ENCODE data around the gene OPCML.

OPCML gene

DNA sequence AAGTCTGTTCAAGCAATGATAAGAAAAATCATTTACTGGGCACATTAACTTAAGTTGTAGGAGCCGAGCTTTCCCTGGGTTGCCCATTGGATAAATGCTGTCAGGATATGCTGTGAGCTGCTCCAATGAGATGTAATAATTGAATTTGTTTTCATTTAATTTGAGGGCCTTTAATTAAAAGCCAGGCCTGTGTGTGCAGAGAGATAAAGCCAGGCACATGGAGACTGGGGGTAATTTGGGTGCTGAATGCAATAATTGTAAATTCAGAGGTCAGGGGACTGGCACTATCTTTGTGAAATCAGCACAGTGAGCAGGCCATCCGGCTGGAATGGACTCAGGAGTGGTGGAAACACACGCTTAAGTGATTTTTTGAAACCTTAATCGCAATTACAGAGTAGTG is 125.8 kb downstream of the OPCML start:
- H3K9ac ChIP-seq (ENCODE audit: low read depth, low read length, poor library complexity, severe bottlenecking) = no peak overlapping the region
- H3K4me2 ChIP-seq (ENCODE audit: low read depth, low read length, poor library complexity, severe bottlenecking) = no peak overlapping the region
- H3K36me3 ChIP-seq (ENCODE audit: insufficient read depth, low read length) = no peaks in the 10 kb centered on the region
- no peaks in the 10 kb centered on the region; the same call in 1 of the 2 replicates for H3K9me3 ChIP-seq (ENCODE audit: insufficient read depth, low read depth, low read length)
- no peaks in the 10 kb centered on the region for H3K4me1 ChIP-seq (ENCODE audit: insufficient read depth, low read length, poor library complexity, severe bottlenecking)
- no peak overlapping the region for H3K4me3 ChIP-seq (ENCODE audit: low read length, poor library complexity, severe bottlenecking)
- H2AFZ ChIP-seq (ENCODE audit: low read length) = no peak overlapping the region
- H3K27me3 ChIP-seq (ENCODE audit: insufficient read depth, low read length, poor library complexity, severe bottlenecking) = no peaks in the 10 kb centered on the region
- H3K79me2 ChIP-seq (ENCODE audit: insufficient read depth, low read length) = no peaks in the 10 kb centered on the region
- no peaks in the 10 kb centered on the region for H3F3A ChIP-seq (ENCODE audit: low read depth)
- TF ChIP-seq, protein P1, sequence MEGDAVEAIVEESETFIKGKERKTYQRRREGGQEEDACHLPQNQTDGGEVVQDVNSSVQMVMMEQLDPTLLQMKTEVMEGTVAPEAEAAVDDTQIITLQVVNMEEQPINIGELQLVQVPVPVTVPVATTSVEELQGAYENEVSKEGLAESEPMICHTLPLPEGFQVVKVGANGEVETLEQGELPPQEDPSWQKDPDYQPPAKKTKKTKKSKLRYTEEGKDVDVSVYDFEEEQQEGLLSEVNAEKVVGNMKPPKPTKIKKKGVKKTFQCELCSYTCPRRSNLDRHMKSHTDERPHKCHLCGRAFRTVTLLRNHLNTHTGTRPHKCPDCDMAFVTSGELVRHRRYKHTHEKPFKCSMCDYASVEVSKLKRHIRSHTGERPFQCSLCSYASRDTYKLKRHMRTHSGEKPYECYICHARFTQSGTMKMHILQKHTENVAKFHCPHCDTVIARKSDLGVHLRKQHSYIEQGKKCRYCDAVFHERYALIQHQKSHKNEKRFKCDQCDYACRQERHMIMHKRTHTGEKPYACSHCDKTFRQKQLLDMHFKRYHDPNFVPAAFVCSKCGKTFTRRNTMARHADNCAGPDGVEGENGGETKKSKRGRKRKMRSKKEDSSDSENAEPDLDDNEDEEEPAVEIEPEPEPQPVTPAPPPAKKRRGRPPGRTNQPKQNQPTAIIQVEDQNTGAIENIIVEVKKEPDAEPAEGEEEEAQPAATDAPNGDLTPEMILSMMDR (conservative IDR thresholded peaks at IDR 0.05; ENCODE audit: low read length) = no peak
- no peak for TF ChIP-seq EZH2phosphoT487 (IDR thresholded peaks at IDR 0.05; ENCODE audit: borderline replicate concordance)
- no peaks in the 10 kb centered on the region for H4K20me1 ChIP-seq (ENCODE audit: insufficient read depth, low read length, poor library complexity, severe bottlenecking)
- H3K9me2 ChIP-seq (replicated peaks; ENCODE audit: low read depth, low read length) = no peaks in the 10 kb centered on the region

DNA sequence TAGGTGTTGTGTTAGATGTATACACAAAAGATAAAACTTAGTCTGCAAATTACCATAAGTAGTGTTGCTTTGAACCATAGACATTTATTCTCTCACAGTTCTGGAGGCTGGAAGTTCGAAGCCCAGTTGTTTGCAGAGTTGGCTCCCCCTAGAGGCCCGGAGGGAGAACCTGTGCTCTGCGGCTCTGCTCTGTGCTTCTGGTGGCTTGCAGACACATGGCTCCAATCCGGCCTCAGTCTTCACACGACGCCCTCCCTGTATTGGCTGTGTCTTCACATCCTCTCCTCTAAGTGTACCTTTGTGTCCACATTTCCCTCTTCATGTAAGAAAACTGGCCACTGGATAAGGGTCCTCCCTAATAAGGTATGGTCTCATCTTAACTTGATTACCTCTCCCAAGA is 128.4 kb downstream of the OPCML start:
- no peaks in the 10 kb centered on the region for H3K9me2 ChIP-seq (replicated peaks; ENCODE audit: low read depth, low read length)
- H3K4me1 ChIP-seq (ENCODE audit: insufficient read depth, low read length, poor library complexity, severe bottlenecking) = no peaks in the 10 kb centered on the region
- no peaks in the 10 kb centered on the region for H4K20me1 ChIP-seq (ENCODE audit: insufficient read depth, low read length, poor library complexity, severe bottlenecking)
- H3K36me3 ChIP-seq (ENCODE audit: insufficient read depth, low read length) = no peaks in the 10 kb centered on the region
- H3K27me3 ChIP-seq (ENCODE audit: insufficient read depth, low read length, poor library complexity, severe bottlenecking) = no peaks in the 10 kb centered on the region
- H3K9me3 ChIP-seq (ENCODE audit: insufficient read depth, low read depth, low read length) = no peaks in the 10 kb centered on the region
- no peaks in the 10 kb centered on the region for H3K79me2 ChIP-seq (ENCODE audit: insufficient read depth, low read length)
- TF ChIP-seq, protein P1 (conservative IDR thresholded peaks at IDR 0.05; ENCODE audit: low read length) = peak; percentile 45
- TF ChIP-seq EZH2phosphoT487 (IDR thresholded peaks at IDR 0.05; ENCODE audit: borderline replicate concordance) = no peak
- no peak overlapping the region for H3K9ac ChIP-seq (ENCODE audit: low read depth, low read length, poor library complexity, severe bottlenecking)
- no peak overlapping the region for H3K4me3 ChIP-seq (ENCODE audit: low read length, poor library complexity, severe bottlenecking)
- H3F3A ChIP-seq (ENCODE audit: low read depth) = no peaks in the 10 kb centered on the region
- no peak overlapping the region for H2AFZ ChIP-seq (ENCODE audit: low read length)
- H3K4me2 ChIP-seq (ENCODE audit: low read depth, low read length, poor library complexity, severe bottlenecking) = no peak overlapping the region

DNA sequence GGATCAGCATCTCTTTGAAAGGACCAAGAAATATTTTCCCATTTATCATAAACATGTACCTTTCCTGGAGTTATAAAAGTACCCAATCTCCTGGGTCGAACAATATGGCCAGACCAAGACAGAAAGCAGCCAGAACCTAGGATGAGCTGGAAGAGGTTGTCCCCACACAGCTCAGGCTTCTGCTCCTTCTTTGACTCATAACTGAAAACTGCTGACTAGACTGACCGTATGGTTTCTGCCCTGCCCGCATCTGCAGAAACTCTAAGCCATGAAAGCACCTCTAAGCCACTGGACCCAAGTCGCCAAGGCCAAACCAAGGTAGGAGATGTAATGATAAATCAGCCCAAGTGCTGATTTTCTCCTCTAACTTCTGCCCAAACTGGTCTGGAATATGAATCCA is 129.8 kb downstream of the OPCML start:
- H3K9me2 ChIP-seq (replicated peaks; ENCODE audit: low read depth, low read length) = no peaks in the 10 kb centered on the region
- no peak overlapping the region for H3K4me2 ChIP-seq (ENCODE audit: low read depth, low read length, poor library complexity, severe bottlenecking)
- H4K20me1 ChIP-seq (ENCODE audit: insufficient read depth, low read length, poor library complexity, severe bottlenecking) = no peaks in the 10 kb centered on the region
- H3K79me2 ChIP-seq (ENCODE audit: insufficient read depth, low read length) = no peaks in the 10 kb centered on the region
- no peaks in the 10 kb centered on the region for H3F3A ChIP-seq (ENCODE audit: low read depth)
- no peaks in the 10 kb centered on the region for H3K27me3 ChIP-seq (ENCODE audit: insufficient read depth, low read length, poor library complexity, severe bottlenecking)
- no peaks in the 10 kb centered on the region for H3K4me1 ChIP-seq (ENCODE audit: insufficient read depth, low read length, poor library complexity, severe bottlenecking)
- H3K9me3 ChIP-seq (ENCODE audit: insufficient read depth, low read depth, low read length) = no peaks in the 10 kb centered on the region
- no peak overlapping the region for H3K9ac ChIP-seq (ENCODE audit: low read depth, low read length, poor library complexity, severe bottlenecking)
- H2AFZ ChIP-seq (ENCODE audit: low read length) = no peak overlapping the region
- TF ChIP-seq, protein P1 (conservative IDR thresholded peaks at IDR 0.05; ENCODE audit: low read length) = no peak
- TF ChIP-seq EZH2phosphoT487 (IDR thresholded peaks at IDR 0.05; ENCODE audit: borderline replicate concordance) = no peak
- no peaks in the 10 kb centered on the region for H3K36me3 ChIP-seq (ENCODE audit: insufficient read depth, low read length)
- no peak overlapping the region for H3K4me3 ChIP-seq (ENCODE audit: low read length, poor library complexity, severe bottlenecking)
